Measurements from ENCODE around the gene CGNL1. TPM values are rescaled to one million over a fixed set of nuclear protein-coding genes. Genes with fewer than 3 reads are reported as not detected.

The CGNL1 gene
- polyA plus RNA-seq, 1 donor: 63.7 TPM

DNA sequence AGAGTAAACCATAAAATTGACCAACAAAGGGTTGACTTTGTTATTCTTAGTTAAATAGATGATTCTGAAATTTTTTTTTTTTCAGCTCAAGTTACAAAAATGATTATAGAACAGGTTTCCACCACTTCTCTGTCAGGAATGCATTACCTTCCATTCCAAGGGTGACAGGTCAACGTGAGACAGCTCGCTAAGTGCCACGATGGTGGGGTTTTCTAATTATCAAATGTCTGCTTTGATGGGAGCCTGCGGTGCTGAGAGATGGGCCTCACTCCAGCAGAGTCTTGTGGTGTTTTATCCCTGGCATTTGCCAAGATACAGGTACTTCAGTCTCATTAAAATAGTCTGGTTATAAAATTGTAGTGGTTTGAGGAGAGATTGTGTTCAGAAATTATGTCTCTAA, 80.3 kb downstream of the CGNL1 start:
- no peak for DNase-seq

DNA sequence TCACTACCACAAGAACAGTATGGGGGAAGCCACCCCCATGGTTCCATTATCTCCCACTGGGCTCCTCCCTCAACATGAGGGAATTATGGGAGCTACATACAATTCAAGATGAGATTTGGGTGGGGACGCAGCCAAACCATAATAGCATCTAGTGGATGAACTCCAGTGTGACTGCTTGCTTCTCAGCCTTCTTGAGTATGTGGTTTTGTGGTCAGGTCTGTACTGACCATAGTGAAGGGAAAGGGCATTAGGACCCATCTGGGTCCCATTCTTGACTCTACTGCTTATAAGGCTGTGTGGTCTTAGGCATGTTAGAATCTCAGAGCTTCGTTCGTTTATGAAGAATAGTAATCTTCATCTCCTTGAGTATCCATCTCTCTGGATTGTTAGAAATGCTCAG, 81.4 kb downstream of the CGNL1 start:
- DNase-seq: no peak

DNA sequence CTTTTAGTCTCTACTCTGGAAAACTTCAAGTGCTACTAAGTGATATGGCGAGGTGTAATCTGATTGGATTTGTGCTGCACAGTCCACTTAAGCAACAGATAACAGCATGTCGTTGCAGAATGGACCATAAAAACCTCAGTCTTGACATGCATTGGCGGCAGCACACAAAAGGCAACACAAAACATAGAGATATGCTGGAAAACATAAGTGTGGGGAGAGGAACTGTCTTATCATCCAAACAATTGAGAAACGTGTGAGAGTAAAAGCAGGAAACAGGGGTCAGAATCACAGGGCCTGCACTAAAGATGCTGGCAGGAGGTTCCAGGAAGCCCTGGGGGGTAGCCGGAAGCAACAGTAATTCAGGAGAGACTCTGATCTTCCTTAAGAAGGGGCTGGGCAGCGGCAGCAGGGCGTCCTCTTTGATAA, 82.1 kb downstream of the CGNL1 start:
- DNase-seq: no peak

DNA sequence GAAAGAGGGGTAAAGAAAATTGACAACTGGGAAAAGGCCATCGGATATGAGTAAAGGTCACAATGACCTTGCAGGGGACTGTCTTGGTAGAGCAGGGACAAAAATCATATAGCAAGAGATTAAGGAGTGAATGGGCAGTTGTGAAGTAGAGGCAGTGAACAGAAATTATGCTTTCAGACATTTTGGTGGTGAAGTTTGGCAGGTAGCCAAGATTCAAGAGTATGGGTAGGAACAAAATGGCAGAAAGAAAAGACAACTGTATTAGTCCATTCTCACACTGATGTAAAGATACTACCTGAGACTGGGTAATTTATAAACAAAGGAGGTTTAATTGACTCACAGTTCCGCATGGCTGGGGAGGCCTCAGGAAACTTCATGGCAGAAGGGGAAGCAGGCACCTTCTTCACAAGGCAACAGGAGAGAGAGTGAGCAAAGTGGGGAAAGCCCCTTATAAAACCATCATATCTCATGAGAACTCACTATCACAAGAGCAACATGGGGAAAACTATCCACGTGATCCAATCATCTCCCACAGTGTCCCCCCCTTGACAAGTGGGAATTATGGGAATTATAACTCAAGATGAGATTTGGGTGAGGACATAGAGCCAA, 84.0 kb downstream of the CGNL1 start:
- no peak for DNase-seq

DNA sequence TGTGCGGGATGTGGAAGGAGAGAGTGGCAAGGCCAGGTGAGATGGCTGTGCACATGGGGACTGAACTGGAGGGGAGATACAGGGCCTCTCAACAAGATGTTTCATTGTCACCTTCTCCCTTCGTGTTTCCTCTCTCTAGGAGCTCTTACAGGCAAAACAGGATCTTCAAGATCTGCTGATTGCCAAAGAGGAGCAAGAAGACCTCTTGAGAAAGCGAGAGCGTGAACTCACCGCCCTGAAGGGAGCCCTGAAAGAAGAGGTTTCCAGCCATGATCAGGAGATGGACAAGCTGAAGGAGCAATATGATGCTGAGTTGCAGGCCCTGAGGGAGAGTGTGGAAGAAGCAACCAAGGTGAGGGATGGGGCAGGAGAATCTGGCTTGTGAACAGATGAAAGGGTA, 85.2 kb downstream of the CGNL1 start:
- no peak for DNase-seq

DNA sequence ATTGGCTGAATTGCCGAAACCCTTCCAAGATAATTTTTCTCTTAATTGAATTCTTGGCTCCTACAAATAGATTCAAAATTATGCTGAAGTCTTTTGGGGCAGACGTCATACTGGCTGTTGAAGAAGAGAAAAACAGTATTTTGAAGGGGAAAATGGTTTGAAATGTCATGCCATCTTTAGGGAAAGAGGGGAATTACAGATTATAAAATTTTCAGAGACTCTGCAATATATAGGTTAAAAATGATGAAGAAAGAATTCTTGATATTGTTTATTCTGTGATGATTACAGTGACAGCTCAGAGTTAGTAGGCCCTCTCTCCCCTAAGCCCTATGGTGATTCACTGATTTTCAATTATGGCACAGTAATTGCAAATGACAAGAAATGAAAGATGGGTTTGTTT, 86.1 kb downstream of the CGNL1 start:
- DNase-seq: no peak

DNA sequence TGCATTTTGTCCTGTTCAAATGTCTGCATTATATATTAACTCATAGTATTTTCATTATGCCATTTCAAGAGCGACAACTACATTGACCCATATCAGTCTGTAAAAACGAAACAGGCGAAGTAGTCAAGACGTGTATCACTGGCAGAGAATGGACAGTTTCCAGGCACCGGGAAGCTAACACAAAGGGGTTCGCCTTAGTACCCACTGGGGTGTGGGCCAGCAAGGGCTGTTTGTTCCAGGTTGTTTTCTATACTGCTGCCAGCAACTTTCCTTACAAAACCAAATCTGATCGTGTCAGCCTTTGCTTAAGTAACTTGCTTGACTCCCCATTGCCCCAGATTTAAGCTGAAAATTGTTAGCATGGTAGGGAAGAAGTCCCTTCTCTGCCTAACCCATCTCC, 87.1 kb downstream of the CGNL1 start:
- DNase-seq: no peak

DNA sequence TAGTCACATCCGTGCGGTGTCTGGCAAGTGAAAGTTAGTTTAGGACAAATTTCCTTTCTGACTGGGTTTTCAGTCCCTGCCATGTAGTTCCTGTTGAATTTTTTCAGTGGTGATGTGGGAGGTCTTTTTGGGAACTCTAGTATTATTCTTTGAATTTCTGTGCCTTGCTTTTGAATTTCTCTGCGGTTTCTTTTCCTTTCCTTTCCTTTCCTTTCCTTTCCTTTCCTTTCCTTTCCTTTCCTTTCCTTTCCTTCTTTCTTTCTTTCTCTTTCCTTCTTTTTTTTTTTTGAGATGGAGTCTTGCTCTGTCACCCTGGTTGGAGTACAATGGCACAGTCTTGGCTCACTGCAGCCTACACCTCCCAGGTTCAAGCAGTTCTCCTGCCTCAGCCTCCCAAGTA, 88.2 kb downstream of the CGNL1 start:
- no peak for DNase-seq

DNA sequence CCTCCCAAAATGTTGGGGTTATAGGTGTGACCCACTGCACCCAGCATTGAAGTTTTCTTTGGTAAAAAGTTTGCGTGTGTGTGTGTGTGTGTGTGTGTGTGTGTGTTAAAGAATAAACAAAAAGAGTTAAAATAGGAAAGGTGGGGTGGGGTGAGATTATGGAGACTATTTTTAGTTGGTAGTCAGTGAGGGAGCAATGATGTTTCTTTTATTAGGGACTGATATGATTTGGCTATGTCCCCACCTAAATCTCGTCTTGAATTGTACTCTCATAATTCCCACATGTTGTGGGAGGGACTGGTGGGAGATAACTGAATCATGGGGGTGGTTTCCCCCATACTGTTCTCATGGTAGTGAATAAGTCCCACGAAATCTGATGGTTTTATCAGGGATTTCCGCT, 92.2 kb downstream of the CGNL1 start:
- DNase-seq: no peak

DNA sequence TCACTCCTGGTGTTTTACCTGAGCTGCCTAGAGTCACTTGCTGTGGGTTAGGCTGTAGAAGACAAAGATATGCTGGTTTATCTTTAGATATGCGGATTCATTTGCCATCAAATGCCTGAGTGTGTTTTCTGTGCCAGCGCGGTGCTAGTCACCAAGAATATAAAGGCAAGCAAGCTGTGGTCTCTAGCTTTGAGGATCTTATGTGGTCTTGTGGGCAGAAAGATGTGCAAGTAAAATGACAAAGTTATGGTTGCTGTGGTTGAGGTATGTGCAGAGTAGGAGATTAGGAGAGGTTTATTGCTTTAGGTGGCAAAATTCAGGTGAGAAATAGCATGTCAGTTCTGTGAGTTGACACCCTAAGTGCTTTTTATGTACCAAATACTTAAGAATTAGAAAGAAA, 94.2 kb downstream of the CGNL1 start:
- no peak for DNase-seq

DNA sequence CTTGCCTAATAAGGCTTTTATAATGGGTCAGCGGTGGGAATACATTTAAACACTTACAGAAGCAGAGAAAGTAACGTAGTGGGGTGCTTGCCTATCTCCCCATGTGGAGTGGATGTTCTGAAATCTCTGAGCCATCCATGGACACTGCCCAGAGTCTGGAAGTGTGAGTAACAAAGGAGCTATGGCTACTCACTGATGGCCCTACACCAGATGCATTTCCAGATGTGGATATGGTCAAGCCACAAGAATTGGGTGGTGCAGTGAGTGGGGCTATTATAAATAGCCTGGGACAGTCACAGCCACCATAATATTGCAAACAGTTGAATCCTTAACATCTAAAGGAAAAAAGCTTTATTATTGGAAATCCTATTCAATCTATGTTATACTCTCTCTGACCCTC, 96.6 kb downstream of the CGNL1 start:
- DNase-seq: no peak

DNA sequence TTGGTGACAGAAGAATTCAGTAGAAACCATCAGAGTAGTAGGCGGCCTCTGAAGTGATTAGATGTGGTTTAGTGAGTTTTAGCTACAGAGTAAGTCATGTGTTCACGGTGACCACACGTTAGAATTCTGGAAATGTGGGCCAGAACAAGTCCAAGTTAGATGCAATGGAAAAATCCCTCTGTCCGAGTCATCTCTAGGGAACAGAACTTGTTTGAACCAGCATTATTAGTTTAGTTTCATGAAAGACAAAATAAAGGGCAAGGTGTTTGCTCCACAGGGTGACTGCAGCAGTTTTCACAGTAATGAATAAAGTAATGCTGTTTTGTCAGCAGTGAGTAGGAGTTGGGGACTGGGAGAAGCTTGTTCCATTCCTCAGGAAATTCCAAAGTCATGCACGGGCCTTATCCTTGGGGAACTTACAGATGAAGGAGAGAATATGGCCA, 100.2 kb downstream of the CGNL1 start:
- DNase-seq: no peak

DNA sequence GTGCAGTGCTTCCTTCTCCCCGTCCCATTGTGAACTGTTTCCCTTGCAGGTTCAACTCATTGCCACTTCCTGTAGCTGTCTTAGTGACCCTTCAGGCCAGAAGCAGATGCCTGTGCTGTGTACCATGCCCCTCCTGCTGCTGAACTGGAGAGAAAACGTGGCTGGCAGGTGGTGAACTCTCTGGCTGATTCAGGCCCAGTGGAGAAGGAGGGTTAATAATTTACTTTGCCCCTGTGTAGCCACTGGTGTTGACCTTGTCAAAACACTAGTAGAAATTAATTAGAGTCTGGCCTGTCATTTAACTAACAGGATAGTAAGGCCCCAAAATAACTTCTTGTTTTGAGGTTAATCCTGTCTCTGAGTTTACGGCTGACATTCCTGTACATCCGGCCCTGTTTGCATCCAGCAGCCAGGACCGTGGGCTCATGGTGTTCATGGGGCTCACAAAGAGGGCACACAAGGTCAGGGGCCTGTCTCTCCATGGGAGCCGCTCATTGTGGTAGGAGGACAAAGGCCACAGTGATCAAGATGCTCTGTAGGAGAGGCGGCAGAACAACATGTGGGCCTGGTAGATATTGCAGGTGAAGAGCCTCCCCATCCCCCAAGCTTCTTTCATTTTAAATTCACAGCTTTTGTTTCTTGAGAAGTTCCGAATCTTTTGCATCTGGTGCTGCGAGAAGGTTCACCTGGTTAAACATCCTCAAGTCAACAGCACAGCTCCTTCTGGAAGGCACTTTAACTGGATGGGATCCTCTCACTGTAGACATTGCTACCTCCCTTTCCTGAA, 101.6 kb downstream of the CGNL1 start:
- no peak for DNase-seq

DNA sequence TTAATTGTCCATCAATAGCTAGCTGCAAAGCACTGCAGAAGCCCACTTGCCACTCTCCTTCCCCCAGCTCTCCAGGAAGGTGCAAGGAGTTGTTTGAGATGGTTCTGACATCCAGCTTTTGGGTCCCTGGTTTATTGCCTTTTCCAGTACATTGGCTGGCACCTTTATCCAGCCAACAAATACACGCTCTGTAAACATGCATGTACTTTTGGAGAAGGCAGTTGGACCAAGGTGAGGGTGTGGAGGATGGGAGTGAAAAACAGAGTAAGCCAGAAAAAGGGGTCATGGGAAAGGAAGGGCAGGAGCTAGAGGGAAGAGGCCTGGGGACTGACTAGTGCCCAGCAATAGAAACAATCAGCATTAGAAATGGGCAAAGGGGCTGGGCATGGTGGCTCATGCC, 102.7 kb downstream of the CGNL1 start:
- no peak for DNase-seq

DNA sequence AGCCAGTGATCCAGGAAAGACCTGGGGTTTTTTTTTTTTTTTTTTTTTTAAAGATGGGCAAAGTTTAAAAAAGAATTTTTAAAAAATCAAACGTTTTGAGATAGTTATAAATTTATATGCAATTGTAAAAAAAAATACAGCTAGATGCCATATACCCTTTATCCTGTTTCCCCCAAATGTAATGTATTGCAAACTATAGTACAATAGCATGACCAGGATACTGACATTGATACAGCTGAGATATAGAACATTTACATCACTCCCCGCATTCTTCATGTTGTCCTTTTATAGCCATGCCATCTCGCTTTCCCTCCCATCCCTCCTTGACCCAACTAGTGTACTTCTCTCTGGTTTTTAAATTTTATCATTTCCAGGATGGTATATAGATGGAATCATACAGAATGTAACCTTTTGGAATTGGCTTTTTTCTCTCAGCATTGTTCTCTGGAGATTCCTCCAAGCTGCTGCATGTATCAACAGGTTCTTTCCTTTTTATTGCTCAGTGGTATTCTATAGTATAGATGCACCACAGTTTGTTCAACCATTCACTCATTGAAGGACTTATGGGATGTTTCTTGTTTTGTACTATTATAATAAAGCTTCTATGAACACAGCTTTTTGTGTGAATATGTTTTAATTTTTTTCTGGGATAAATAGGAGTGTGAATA, 104.9 kb downstream of the CGNL1 start:
- no peak for DNase-seq

DNA sequence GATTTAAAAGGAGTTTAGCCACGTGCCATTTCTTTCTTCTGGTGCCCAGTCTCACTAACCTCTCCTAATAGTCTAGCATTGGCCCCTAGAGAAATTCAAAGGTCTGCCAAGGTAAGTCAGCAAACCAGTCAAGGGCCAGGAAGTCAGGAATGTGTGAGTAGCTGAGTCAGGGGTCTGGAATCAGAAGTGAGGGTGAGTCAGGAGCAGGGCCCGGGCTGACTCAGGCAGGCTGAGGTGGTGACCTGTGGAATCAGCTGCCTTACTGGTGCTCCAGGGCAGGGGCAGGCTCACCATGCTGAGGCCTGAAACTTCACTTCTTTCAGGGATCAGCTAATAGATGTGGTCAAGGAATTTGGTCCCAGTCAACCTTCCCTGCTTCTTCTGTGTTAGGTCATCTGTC, 109.6 kb downstream of the CGNL1 start:
- no peak for DNase-seq

DNA sequence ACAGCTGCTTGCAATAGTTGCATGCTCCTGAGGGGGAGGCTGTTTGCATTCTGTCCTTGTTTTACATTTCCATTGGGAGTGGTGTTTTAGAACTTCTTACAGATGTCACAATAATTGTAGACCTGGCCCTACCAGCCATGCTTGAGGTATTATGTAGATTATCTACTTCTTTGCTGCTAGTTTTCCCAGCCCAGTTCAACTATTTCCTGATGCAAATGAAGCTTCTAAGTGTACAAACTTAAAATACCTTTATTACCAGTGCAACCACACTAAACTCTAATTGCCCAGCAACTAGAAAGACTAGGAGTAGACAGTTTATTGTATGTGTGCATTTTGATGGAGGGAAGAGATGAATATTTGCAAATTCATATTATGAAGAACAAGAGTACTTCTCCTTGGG, 110.5 kb downstream of the CGNL1 start:
- no peak for DNase-seq

DNA sequence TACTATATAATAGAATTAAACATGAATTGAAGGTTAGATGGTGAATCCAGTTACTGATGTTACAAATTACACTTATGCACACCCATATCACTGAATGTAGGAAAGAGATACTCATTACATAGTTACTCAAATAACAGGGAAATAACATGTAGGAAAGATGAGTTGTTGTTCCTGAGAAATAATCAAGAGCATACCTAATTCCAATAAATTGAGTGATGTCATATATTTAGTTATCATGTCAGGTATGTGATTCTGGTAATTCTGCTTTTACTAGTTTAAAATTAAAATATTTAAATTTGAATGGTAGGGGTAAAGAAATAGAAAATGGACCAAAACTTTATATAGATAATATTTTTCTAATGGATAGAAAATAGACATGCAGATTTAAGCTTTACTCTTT, 112.8 kb downstream of the CGNL1 start:
- DNase-seq: no peak

DNA sequence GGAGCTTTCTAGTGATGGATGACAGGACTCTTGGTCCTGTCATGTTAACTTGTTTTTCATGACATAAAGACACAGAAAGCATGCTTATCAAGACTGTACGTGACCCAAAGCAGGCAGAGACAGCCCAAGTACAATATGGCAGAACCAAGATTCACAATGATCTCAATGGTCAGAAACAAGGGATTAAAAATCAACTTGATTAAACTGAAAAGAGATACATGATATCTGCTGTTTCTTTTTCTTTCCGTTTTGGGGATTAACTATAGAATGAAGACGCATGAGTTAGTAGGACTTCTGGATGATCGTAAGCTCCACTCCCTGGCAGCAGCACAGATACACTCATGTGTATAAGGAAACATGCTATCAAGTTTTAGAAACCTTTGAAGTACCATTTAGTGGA, 117.0 kb downstream of the CGNL1 start:
- DNase-seq: no peak

DNA sequence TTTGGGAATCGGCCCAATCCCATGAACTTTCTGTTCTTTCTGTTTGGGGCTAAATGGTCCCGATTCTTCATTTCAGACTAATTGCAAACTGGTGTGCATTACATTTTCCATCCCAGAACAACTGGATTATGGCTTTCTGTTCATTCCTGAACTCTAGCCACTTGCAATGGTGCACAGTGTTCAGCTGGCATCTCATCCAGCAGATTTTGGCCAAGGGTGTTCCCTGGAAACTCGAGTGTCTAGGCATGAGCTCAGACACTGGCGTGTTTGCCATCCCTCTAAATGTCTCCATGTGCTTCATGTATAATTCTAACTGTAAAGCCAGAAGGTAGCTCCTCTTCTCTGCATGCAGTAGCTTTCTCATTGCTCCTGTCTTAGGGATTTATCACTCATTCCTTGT, 118.3 kb downstream of the CGNL1 start:
- DNase-seq: no peak

DNA sequence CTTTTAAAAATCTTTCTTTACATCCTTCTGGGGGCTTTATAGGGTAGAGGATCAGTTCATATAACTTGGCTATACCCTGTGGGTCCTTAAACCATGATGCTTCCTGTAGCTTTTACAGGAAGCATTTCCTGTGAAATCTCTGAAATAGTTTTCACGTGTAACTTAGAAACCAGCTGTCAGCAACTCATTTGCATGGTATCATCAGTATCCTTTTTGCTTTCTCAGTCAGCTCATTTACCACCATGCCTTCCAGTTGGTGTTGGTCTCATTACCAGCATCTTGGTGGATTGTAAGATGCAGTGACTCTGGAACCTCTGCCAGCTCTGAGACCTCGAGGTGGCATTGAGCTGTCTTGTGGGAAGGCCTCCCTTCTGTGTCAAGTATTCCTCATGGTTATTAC, 118.7 kb downstream of the CGNL1 start:
- DNase-seq: no peak

DNA sequence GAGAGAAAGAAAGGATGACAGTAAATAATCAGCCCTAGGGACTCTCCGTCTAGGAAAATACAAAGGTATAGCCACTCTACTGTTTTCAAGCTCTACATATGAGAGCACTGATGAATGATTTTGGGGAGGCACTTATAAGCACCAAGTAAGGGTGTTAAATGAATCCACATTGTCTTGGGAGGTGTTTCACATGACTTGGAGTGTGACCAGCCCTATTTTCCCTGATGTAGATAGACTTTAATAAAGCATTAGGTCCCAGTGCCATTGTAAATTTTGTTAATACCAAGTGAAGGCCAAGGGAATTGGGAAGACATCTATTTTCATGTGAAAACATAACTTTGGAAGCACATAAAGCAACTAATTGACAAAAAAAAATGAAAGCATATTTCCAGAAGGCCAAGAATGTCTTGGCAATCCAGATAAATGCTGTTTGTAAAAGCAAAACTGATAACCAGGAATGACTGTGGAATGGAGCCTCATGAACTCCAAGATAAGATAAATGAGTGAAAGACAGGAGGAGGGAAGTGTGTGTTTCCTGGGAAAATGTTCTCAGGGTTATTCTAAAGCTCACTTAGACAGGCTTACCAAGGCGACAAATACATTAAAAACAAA, 119.4 kb downstream of the CGNL1 start:
- DNase-seq: no peak

DNA sequence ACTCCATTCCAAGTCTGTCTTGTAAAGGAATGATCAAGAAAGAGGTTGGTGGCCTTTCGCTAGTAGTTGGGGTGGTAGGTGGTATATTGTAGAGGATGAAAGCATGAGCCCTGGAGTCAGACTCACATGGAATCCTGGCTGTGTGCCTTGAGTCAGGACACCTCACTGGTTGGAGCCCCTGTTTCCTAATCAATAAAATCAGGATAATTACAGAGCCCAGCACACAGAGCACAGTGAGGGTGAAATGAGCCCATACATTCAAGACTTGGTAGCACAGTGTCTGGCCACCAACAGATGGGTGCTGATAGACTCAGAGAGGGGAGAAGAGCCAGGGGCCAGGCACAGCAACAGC, 120.3 kb downstream of the CGNL1 start:
- DNase-seq: no peak

Data from left kidney (tissue), 2 donors.